Mesodermal cell (in vitro differentiated cells): ENCODE measurements around the gene NCF4.

ENCODE experiments used
- H3K27ac ChIP-seq: 2 replicates; pipeline ENCODE4 v1.7.0; 2013; ENCODE audit warnings: mild to moderate bottlenecking, low read depth, low read length, moderate library complexity; ENCODE audit not compliant: severe bottlenecking
- H3K36me3 ChIP-seq: 2 replicates; pipeline ENCODE4 v1.7.1; 2013; ENCODE audit warnings: mild to moderate bottlenecking, low read length, moderate library complexity; ENCODE audit not compliant: control insufficient read depth, insufficient read depth
- H3K4me1 ChIP-seq: one replicate; pipeline ENCODE4 v1.7.1; 2013; ENCODE audit warnings: mild to moderate bottlenecking, low read length; ENCODE audit not compliant: insufficient read depth, control insufficient read depth, poor library complexity, severe bottlenecking
- H3K4me3 ChIP-seq: 2 replicates; pipeline ENCODE4 v1.7.0; 2013; ENCODE audit warnings: low read length, control low read depth, mild to moderate bottlenecking; ENCODE audit not compliant: insufficient read depth, poor library complexity, severe bottlenecking; ENCODE audit errors: extremely low read depth
- H3K9me3 ChIP-seq: 2 replicates; pipeline ENCODE4 v1.7.1; 2013; ENCODE audit warnings: mild to moderate bottlenecking, low read length, moderate library complexity; ENCODE audit not compliant: control insufficient read depth
- WGBS, 2 experiments: methylation state at CpG; one replicate each; pipeline ENCODE4 v1.1.5; 2013; ENCODE audit warnings: missing lambda C conversion rate in 2 of 2; ENCODE audit not compliant: insufficient coverage in 2 of 2; 5-methylcytosine and 5-hydroxymethylcytosine counted together

The NCF4 gene

GRCh38 chr22:36898690-36899089 is 37.9 kb downstream of the NCF4 start:
- no peaks in the 10 kb centered on the region for H3K4me1 ChIP-seq
- H3K4me3 ChIP-seq = no peak overlapping the region
- no peaks in the 10 kb centered on the region for H3K9me3 ChIP-seq
- H3K27ac ChIP-seq = no peak overlapping the region
- WGBS, 2 experiments = 88 to 94% methylated on average over 4 of the region's 4 CpGs
- H3K36me3 ChIP-seq = no peaks in the 10 kb centered on the region

GRCh38 chr22:36899498-36899897 is 38.7 kb downstream of the NCF4 start:
- no peaks in the 10 kb centered on the region for H3K4me1 ChIP-seq
- no peak overlapping the region for H3K27ac ChIP-seq
- no peaks in the 10 kb centered on the region for H3K36me3 ChIP-seq
- no peak overlapping the region for H3K4me3 ChIP-seq
- WGBS, 2 experiments = 88 to 100% methylated on average over 1 of the region's 1 CpG
- no peaks in the 10 kb centered on the region for H3K9me3 ChIP-seq

- Histone ChIP-seq H3K4me3 (no peak overlapping the region), H3K27ac (no peak overlapping the region), H3K9me3 (no peaks in the 10 kb centered on the region), H3K4me1 (no peaks in the 10 kb centered on the region), H3K36me3 (no peaks in the 10 kb centered on the region)
- 94% methylated on average over 2 of the region's 2 CpGs; no CpG with 5 or more reads in 1 of the 2 experiments for WGBS, 2 experiments
These were observed 39.4 kb downstream of the NCF4 start for GRCh38 chr22:36900225-36900624.

- 12 to 16% methylated on average over 4 of the region's 4 CpGs for WGBS, 2 experiments
- Histone ChIP-seq H3K27ac (no peak overlapping the region), H3K9me3 (no peaks in the 10 kb centered on the region), H3K4me3 (no peak overlapping the region), H3K36me3 (no peaks in the 10 kb centered on the region), H3K4me1 (no peaks in the 10 kb centered on the region)
These were observed 40.1 kb downstream of the NCF4 start for GRCh38 chr22:36900880-36901279.

GRCh38 chr22:36901411-36902142 is 40.8 kb downstream of the NCF4 start:
- H3K4me1 ChIP-seq = no peaks in the 10 kb centered on the region
- H3K27ac ChIP-seq = no peak overlapping the region
- no peaks in the 10 kb centered on the region for H3K9me3 ChIP-seq
- 84 to 87% methylated on average over 10 to 13 of the region's 13 CpGs for WGBS, 2 experiments
- no peaks in the 10 kb centered on the region for H3K36me3 ChIP-seq
- H3K4me3 ChIP-seq = no peak overlapping the region

- H3K36me3 ChIP-seq = no peaks in the 10 kb centered on the region
- H3K4me3 ChIP-seq = no peak overlapping the region
- no peak overlapping the region for H3K27ac ChIP-seq
- H3K4me1 ChIP-seq = no peaks in the 10 kb centered on the region
- 83 to 92% methylated on average over 6 to 7 of the region's 8 CpGs for WGBS, 2 experiments
- no peaks in the 10 kb centered on the region for H3K9me3 ChIP-seq
These were observed 41.5 kb downstream of the NCF4 start for GRCh38 chr22:36902143-36902926.

- 82 to 94% methylated on average over 3 of the region's 6 CpGs for WGBS, 2 experiments
- Histone ChIP-seq H3K4me3 (no peak overlapping the region), H3K9me3 (no peaks in the 10 kb centered on the region), H3K27ac (no peak overlapping the region), H3K4me1 (no peaks in the 10 kb centered on the region), H3K36me3 (no peaks in the 10 kb centered on the region)
These were observed 43.6 kb downstream of the NCF4 start for GRCh38 chr22:36904260-36904880.

GRCh38 chr22:36907253-36908195 is 46.7 kb downstream of the NCF4 start:
- H3K36me3 ChIP-seq = no peaks in the 10 kb centered on the region
- WGBS, 2 experiments = 90 to 98% methylated on average over 2 to 5 of the region's 7 CpGs
- peaks cover 10% of the 10 kb centered on the region for H3K4me1 ChIP-seq
- H3K4me3 ChIP-seq = no peak overlapping the region
- no peak overlapping the region for H3K27ac ChIP-seq
- no peaks in the 10 kb centered on the region for H3K9me3 ChIP-seq

- Histone ChIP-seq H3K4me1 (peaks cover 14% of the 10 kb centered on the region), H3K36me3 (no peaks in the 10 kb centered on the region), H3K9me3 (no peaks in the 10 kb centered on the region), H3K4me3 (no peak overlapping the region), H3K27ac (no peak overlapping the region)
These were observed 49.7 kb downstream of the NCF4 start for GRCh38 chr22:36910461-36910860.
